Ascending aorta (tissue), 2 donors: Measurements from ENCODE around the gene TUBA8. TPM values are rescaled to one million over a fixed set of nuclear protein-coding genes. Genes with fewer than 3 reads are reported as not detected.

ENCODE experiments used
- DNase-seq, 2 donors: peaks; one replicate each; pipeline ENCODE4 v3.0.0-alpha.2; 2019; ENCODE audit warnings: low spot score in 2 of 2
- H3K27ac ChIP-seq, 2 donors: fragments of 200-600 bp; sonication (generic); one replicate each; pipeline ENCODE4 v1.5.1; 2016 to 2017; ENCODE audit warnings: mild to moderate bottlenecking in 1 of 2
- H3K27me3 ChIP-seq: fragments of 200-600 bp; sonication (generic); one replicate; pipeline ENCODE4 v1.5.1; 2017
- H3K36me3 ChIP-seq, 2 donors: fragments of 200-600 bp; sonication (generic); one replicate each; pipeline ENCODE4 v1.5.1; 2016
- H3K4me1 ChIP-seq, 2 donors: fragments of 200-600 bp; sonication (generic); one replicate each; pipeline ENCODE4 v1.5.1; 2016 to 2017; ENCODE audit warnings: mild to moderate bottlenecking in 1 of 2
- H3K4me3 ChIP-seq, 2 donors: fragments of 200-600 bp; sonication (generic); one replicate each; pipeline ENCODE4 v1.5.1; 2016 to 2017; ENCODE audit warnings: mild to moderate bottlenecking in 1 of 2
- H3K9me3 ChIP-seq, 2 donors: fragments of 200-600 bp; sonication (generic); one replicate each; pipeline ENCODE4 v1.5.1; 2016
- CTCF ChIP-seq, 3 experiments: fragments of 200-600 bp in 2 of 3; fragments of 450-650 bp in 1 of 3; sonication (generic) in 2 of 3; IDR thresholded peaks; one replicate each; pipeline ENCODE4 v1.5.1; 2016 to 2019; ENCODE audit warnings: antibody characterized with exemption in 3 of 3, mild to moderate bottlenecking in 1 of 3, moderate library complexity in 1 of 3
- intact Hi-C: fragments of 100-400 bp; cut with DNase I; formaldehyde crosslinking; loops from one replicate; pipeline ENCODE4 v1.15.1; 2023
- total RNA-seq: library from RNA; depleted of rRNA; stranded (reverse); fragments of >200 nt; gene quantifications from one replicate; pipeline ENCODE4 v1.1.0, GENCODE V29; 2016

TUBA8 gene
- total RNA-seq, 1 donor from 2014 or later = not detected

DNA sequence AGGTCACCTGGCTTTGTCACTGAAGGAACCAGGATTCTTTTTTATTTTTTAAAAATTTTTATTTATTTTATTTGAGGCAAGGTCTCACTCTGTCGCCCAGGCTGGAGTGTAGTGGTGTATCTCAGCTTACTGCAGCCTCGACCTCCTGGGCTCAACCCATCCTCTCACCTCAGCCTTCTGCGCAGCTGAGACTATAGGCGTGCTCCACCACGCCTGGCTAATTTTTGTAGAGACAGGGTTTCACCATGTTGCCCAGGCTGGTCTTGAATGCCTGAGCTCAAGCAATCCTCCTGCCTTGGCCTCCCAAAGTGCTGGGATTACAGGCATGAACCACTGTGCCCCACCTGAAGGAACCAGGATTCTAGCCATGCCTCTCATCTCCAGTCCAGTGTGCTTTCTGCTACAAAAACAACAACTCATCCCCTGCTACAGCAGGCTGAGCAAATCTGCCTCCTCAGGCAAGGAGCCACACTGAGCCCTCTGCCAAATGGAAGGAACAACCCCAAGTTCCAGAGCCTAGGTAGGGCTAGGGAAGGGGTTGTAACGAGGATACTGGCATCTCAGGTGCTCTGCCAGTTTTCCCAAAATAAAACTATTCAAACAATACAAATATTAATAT, 35.4 kb upstream of the TUBA8 start:
- Histone ChIP-seq H3K4me3 (no peak overlapping the region), H3K36me3 (peaks cover 0 to 4% of the 10 kb centered on the region in 2 donors), H3K4me1 (peaks cover 0 to 23% of the 10 kb centered on the region in 2 donors), H3K9me3 (no peaks in the 10 kb centered on the region), H3K27ac (peak overlapping the region; percentile 65 to 80), H3K27me3 (no peaks in the 10 kb centered on the region)
- no peak for DNase-seq
- intact Hi-C loops = loop anchor here (5.0 to 10.0 kb wide), 2 partner anchors 370 to 438 kb away; partner anchors contain the start of gene BCL2L13
- TF ChIP-seq CTCF (IDR thresholded peaks at IDR 0.05) = no peak

DNA sequence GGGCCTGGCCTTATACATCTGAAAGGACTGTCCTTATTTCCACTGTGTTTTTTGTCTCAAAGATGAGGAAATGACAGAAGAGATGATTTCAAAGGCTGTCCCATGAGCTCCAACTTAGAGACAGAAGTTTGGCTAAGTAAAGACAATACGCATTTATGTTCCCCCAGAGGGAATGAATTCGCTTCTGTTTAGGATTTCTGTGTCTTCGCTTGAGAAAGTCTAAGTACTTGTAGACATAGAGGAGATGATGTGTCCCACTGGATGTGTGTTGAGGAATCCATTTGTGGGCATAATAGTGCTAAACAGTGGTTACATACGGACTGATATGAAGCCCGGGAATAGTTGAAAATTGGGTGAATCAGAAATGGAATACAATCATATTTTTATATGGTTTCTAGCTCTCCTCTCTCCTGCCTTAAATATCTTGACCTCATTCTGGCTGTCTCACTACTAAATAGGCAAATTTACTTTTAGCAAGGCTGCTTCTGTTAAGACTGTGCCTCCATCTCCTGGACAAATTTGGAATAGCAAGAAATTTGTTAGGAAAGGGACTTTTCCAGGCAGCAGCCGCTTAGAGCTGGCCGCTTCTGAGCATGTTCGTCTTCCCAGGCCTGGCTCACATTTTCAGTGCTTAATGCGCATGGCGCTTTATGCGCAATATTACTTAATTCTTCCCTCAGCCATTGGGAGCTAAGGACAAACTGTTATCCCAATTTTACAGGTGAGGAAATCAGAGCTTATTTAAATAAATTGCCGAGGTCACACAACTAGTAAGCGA, 34.7 kb upstream of the TUBA8 start:
- H3K36me3 ChIP-seq = peaks cover 3 to 10% of the 10 kb centered on the region in 2 donors
- H3K4me3 ChIP-seq = peak overlapping the region in 1 of 2 donors; percentile 73
- intact Hi-C loops = loop anchor here (1.0 to 10.0 kb wide), 5 partner anchors 75 to 439 kb away; partner anchors contain the start of gene BCL2L13
- TF ChIP-seq CTCF (IDR thresholded peaks at IDR 0.05) = peak; percentile 73 to 92 (median 85)
- H3K4me1 ChIP-seq = peaks cover 0 to 23% of the 10 kb centered on the region in 2 donors
- H3K27me3 ChIP-seq = no peaks in the 10 kb centered on the region
- H3K27ac ChIP-seq = peak overlapping the region; percentile 65 to 80
- peak in 1 of 2 donors; percentile 78 for DNase-seq
- no peaks in the 10 kb centered on the region for H3K9me3 ChIP-seq

DNA sequence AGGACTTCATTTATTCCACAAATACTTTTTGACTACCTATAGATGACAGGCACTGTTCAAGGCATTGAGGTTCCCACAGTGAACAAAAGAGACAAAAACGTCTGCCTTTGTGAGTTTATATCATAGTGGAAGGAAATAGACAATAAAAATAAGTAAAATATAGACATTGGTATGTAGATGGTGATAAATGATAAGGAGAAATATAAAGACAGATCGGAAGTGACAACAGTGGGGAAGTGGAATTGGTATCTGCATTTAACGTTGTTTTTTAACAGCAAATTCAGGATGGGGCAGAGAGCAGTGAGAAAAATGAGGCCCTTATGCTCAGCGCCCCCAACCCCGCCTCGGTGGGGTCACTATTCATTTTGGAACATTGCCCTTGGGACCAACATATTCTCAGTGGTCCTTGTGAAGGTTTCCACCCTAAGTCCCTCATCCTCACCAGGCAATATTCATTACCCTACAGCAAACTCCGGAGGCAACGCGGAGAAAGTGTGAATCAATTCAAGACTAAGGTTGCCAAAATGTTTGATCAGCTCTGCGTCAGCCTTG, 33.4 kb upstream of the TUBA8 start:
- Histone ChIP-seq H3K4me1 (peaks cover 0 to 23% of the 10 kb centered on the region in 2 donors), H3K27me3 (no peaks in the 10 kb centered on the region), H3K36me3 (peaks cover 8 to 18% of the 10 kb centered on the region in 2 donors), H3K4me3 (peak overlapping the region; percentile 73 to 93), H3K27ac (peak overlapping the region; percentile 62 to 65), H3K9me3 (no peaks in the 10 kb centered on the region)
- no peak for DNase-seq
- intact Hi-C loops = loop anchor here (1.0 to 10.0 kb wide), 4 partner anchors 53 to 440 kb away; partner anchors contain the start of genes BCL2L13 and MICAL3
- TF ChIP-seq CTCF (IDR thresholded peaks at IDR 0.05) = no peak

DNA sequence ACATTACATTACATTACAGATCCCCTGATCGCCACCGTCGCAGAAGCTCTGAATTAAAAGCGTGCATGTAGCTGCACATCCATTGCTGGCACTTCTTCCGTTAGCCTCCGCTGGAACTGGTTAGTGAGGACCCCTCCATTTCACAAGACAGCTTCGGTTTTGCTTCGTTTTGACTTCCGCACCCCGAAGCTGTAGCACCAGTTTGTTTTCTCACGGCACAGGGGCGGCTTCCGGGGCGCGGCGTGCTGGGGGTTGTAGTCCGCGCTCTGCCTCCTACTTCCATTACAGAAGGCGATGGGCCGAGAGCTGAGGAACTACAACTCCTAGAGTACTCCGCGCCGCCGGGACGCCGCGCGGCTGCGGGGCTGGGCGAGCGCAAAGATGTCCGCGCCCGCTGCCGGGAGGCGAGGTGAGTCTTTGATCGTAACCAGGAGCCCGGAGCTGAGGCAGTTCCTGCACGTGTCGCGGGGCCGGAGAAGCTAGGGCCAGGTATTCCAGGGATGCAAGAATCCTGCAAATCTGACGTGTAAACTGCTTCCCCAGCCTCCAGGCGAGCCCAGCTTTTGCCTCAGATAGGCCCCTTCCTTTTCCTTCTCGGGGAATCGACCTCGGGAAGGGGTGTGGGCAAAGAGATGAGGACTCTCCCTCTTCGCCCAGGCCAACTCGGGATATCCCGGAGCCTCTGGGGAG, 32.8 kb upstream of the TUBA8 start, which contains the start of gene PEX26:
TSS of gene PEX26 (plus strand) at position 352 of the 690 bp plus-strand sequence. CDS start 387 bp downstream, outside the sequence.
- Histone ChIP-seq H3K4me3 (peak within 1 kb of the TSS; percentile 73 to 93), H3K27ac (peak within 1 kb of the TSS; percentile 62 to 65), H3K27me3 (no peaks in the 10 kb centered on the region), H3K4me1 (peaks cover 0 to 23% of the 10 kb centered on the region in 2 donors), H3K9me3 (no peaks in the 10 kb centered on the region), H3K36me3 (peaks cover 8 to 25% of the 10 kb centered on the region in 2 donors)
- peak; percentile 87 to 98 for DNase-seq
- TF ChIP-seq CTCF (IDR thresholded peaks at IDR 0.05) = no peak
- intact Hi-C loops = loop anchor here (1.0 to 10.0 kb wide), 5 partner anchors 14 to 440 kb away; partner anchors contain the start of genes BCL2L13 and MICAL3
